Prostate gland (tissue), 2 donors: ENCODE data around the gene APOA5.

Experiments
- POLR2A ChIP-seq: fragments of 450-650 bp; IDR thresholded peaks from one replicate; pipeline ENCODE4 v1.6.1; 2016; ENCODE audit warnings: antibody characterized with exemption, mild to moderate bottlenecking
- POLR2AphosphoS5 ChIP-seq: sonication (generic); formaldehyde crosslinking; IDR thresholded peaks from one replicate; pipeline ENCODE4 v1.6.1; 2017; ENCODE audit warnings: antibody characterized with exemption
- TF ChIP-seq, protein P1 (sequence below), 4 experiments: fragments of 200-600 bp in 2 of 4; fragments of 450-650 bp in 2 of 4; sonication (generic) in 2 of 4; IDR thresholded peaks; 1 replicate in 3 of 4; 2 replicates in 1 of 4; pipeline ENCODE4 v1.5.1; 2016 to 2019; ENCODE audit warnings: antibody characterized with exemption in 4 of 4, mild to moderate bottlenecking in 2 of 4, moderate library complexity in 2 of 4

- TF ChIP-seq, protein P1, sequence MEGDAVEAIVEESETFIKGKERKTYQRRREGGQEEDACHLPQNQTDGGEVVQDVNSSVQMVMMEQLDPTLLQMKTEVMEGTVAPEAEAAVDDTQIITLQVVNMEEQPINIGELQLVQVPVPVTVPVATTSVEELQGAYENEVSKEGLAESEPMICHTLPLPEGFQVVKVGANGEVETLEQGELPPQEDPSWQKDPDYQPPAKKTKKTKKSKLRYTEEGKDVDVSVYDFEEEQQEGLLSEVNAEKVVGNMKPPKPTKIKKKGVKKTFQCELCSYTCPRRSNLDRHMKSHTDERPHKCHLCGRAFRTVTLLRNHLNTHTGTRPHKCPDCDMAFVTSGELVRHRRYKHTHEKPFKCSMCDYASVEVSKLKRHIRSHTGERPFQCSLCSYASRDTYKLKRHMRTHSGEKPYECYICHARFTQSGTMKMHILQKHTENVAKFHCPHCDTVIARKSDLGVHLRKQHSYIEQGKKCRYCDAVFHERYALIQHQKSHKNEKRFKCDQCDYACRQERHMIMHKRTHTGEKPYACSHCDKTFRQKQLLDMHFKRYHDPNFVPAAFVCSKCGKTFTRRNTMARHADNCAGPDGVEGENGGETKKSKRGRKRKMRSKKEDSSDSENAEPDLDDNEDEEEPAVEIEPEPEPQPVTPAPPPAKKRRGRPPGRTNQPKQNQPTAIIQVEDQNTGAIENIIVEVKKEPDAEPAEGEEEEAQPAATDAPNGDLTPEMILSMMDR (IDR thresholded peaks at IDR 0.05): no peak
- TF ChIP-seq POLR2AphosphoS5: no peak
- TF ChIP-seq POLR2A: no peak
These were observed 49.6 kb downstream of the APOA5 start for GRCh38 chr11:116742104-116742503.
